Lower leg skin (tissue), 4 donors: ENCODE results near the gene TLE3. TPM values are rescaled to one million over a fixed set of nuclear protein-coding genes. Genes with fewer than 3 reads are reported as not detected.

Experiments used
- DNase-seq, 2 donors: peaks; one replicate each; pipeline ENCODE4 v3.0.0-alpha.2; 2019; ENCODE audit warnings: low spot score in 2 of 2
- H3K4me3 ChIP-seq: fragments of 200-600 bp; sonication (generic); 2 replicates; pipeline ENCODE4 v1.5.1; 2017; ENCODE audit warnings: mild to moderate bottlenecking, low read depth; ENCODE audit not compliant: poor library complexity, severe bottlenecking
- CTCF ChIP-seq, 3 donors: fragments of 450-650 bp; IDR thresholded peaks; one replicate each; pipeline ENCODE4 v1.5.1; 2016; ENCODE audit warnings: antibody characterized with exemption in 3 of 3, mild to moderate bottlenecking in 3 of 3, moderate library complexity in 2 of 3
- POLR2A ChIP-seq, 2 donors: fragments of 450-650 bp; IDR thresholded peaks; one replicate each; pipeline ENCODE4 v1.6.1; 2016 to 2017; ENCODE audit warnings: antibody characterized with exemption in 2 of 2, mild to moderate bottlenecking in 1 of 2, moderate library complexity in 1 of 2
- WGBS, 2 donors: methylation state at CpG; one replicate each; pipeline ENCODE4 v1.1.5; 2018; 5-methylcytosine and 5-hydroxymethylcytosine counted together
- intact Hi-C: fragments of 100-400 bp; cut with DNase I; formaldehyde crosslinking; loops from one replicate; pipeline ENCODE4 v1.15.0; 2023; ENCODE audit warnings: low total_unique reads
- total RNA-seq, 4 donors: library from RNA; depleted of rRNA; stranded (reverse); fragments of >200 nt; gene quantifications; one replicate each; pipeline ENCODE4 v1.1.0, GENCODE V29; 2016

Gene TLE3
- total RNA-seq, 4 donors from 2014 or later, result 95.7 to 136 (median 124) TPM

- TF ChIP-seq POLR2A (IDR thresholded peaks at IDR 0.05) (no peak), CTCF (IDR thresholded peaks at IDR 0.05) (no peak)
- no peak for DNase-seq
- intact Hi-C loops, result no loop called here
- 52 to 64% methylated on average over 13 of the region's 13 CpGs for WGBS, 2 donors
- H3K4me3 ChIP-seq, result no peak overlapping the region
These were observed 20.2 kb downstream of the TLE3 start for GRCh38 chr15:70077188-70078147.

GRCh38 chr15:70074380-70074779 is 23.3 kb downstream of the TLE3 start:
- TF ChIP-seq POLR2A (IDR thresholded peaks at IDR 0.05), result no peak
- TF ChIP-seq CTCF (IDR thresholded peaks at IDR 0.05), result no peak
- 95 to 96% methylated on average over 13 of the region's 13 CpGs for WGBS, 2 donors
- DNase-seq, result no peak
- intact Hi-C loops, result no loop called here
- H3K4me3 ChIP-seq, result no peak overlapping the region

- intact Hi-C loops, result no loop called here
- DNase-seq, result no peak
- no peak overlapping the region for H3K4me3 ChIP-seq
- no peak for TF ChIP-seq POLR2A (IDR thresholded peaks at IDR 0.05)
- no peak for TF ChIP-seq CTCF (IDR thresholded peaks at IDR 0.05)
- WGBS, 2 donors, result 97 to 98% methylated on average over 3 of the region's 3 CpGs
These were observed 25.2 kb downstream of the TLE3 start for GRCh38 chr15:70072479-70072878.

- no peak for DNase-seq
- H3K4me3 ChIP-seq, result no peak overlapping the region
- 82 to 84% methylated on average over 19 of the region's 19 CpGs for WGBS, 2 donors
- intact Hi-C loops, result no loop called here
- no peak for TF ChIP-seq CTCF (IDR thresholded peaks at IDR 0.05)
- no peak for TF ChIP-seq POLR2A (IDR thresholded peaks at IDR 0.05)
These were observed 25.9 kb downstream of the TLE3 start for GRCh38 chr15:70071799-70072198.

GRCh38 chr15:70069716-70070115 is 28.0 kb downstream of the TLE3 start:
- no peak for DNase-seq
- intact Hi-C loops, result no loop called here

More at GRCh38 chr15:70069716-70070115, 28.0 kb downstream of the TLE3 start:
- H3K4me3 ChIP-seq, result no peak overlapping the region
- TF ChIP-seq CTCF (IDR thresholded peaks at IDR 0.05) (no peak), POLR2A (IDR thresholded peaks at IDR 0.05) (no peak)
- WGBS, 2 donors, result 93 to 97% methylated on average over 7 of the region's 7 CpGs
